Mesothelial cell of epicardium (in vitro differentiated cells): ENCODE data around the gene CRIP1. TPM values are rescaled to one million over a fixed set of nuclear protein-coding genes. Genes with fewer than 3 reads are reported as not detected.

Source experiments
- DNase-seq, 2 experiments: peaks; one replicate each; pipeline ENCODE4 v3.0.0; 2021; ENCODE audit warnings: low spot score in 2 of 2; ENCODE audit not compliant: unreplicated experiment in 2 of 2
- H3K27ac Mint-ChIP-seq: 2 replicates; pipeline ENCODE4 v1.8.0; 2021; ENCODE audit warnings: mixed read lengths
- H3K27me3 Mint-ChIP-seq: 2 replicates; pipeline ENCODE4 v1.8.0; 2021; ENCODE audit warnings: low read depth, mixed read lengths
- H3K36me3 Mint-ChIP-seq: 2 replicates; pipeline ENCODE4 v1.8.0; 2021; ENCODE audit warnings: mixed read lengths
- H3K4me1 Mint-ChIP-seq: 2 replicates; pipeline ENCODE4 v1.8.0; 2021; ENCODE audit warnings: mixed read lengths
- H3K4me3 Mint-ChIP-seq: 2 replicates; pipeline ENCODE4 v1.8.0; 2021; ENCODE audit warnings: mild to moderate bottlenecking, moderate library complexity, mixed read lengths
- H3K9me3 Mint-ChIP-seq: 2 replicates; pipeline ENCODE4 v1.8.0; 2021; ENCODE audit warnings: mixed read lengths
- total RNA-seq: library from RNA; stranded (reverse); gene quantifications from 3 replicates; pipeline ENCODE4 v1.2.1, GENCODE V29; 2021
- TF ChIP-seq, protein P1 (sequence below): fragments of 200-600 bp; sonication (generic); IDR thresholded peaks from one replicate; pipeline ENCODE4 v1.5.0; 2021; ENCODE audit warnings: antibody characterized with exemption; ENCODE audit not compliant: unreplicated experiment

Gene CRIP1
- total RNA-seq, 1 donor from 2014 or later = 17.1 TPM

DNA sequence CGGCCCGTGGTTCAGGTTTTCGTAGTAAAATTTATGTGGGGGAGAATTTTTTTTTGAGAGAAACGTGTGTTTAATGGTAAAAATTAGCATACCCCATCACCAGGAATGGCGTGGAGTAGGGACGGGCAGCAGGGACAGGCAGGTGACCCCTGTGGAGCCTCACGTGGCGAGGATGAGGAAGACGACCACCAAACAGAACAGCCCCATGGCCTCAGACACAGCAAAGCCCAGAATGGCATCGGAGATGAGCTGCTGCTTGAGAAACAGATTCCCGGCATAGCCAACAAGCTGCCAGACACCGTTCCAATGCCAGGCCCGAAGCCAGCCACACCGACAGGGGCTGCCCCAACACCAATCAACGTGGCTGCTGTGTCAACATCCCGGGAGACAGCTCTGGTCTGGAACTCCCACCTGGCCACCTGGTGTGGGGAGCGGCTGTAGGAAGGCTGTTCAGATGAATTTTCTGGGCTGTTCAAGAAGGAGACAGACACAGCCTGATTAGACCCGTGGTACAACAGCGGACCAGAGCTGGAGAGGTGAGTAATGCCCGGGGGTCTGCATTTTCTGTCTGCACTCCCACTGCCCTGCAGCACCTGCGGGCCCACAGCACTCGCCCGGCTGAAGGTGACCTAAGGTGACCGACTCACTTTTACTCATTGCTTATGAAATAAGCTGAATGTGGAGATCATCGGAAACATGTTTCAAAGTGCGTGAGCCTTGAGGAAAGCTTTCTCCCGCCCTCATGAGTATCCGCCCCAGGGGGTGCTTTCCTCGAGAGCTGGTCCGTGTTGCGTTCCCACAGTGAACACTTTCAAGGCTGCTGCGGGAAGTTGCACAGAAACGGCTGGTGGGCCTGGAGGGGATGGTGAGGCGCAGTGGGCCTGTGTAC lies 50.2 kb downstream of the CRIP1 start:
- Mint-ChIP-seq H3K4me1 (no peaks in the 10 kb centered on the region), H3K27ac (no peak overlapping the region), H3K36me3 (no peaks in the 10 kb centered on the region), H3K9me3 (peaks cover 6% of the 10 kb centered on the region), H3K4me3 (no peak overlapping the region), H3K27me3 (peaks cover 28% of the 10 kb centered on the region)
- no peak for DNase-seq
- TF ChIP-seq, protein P1, sequence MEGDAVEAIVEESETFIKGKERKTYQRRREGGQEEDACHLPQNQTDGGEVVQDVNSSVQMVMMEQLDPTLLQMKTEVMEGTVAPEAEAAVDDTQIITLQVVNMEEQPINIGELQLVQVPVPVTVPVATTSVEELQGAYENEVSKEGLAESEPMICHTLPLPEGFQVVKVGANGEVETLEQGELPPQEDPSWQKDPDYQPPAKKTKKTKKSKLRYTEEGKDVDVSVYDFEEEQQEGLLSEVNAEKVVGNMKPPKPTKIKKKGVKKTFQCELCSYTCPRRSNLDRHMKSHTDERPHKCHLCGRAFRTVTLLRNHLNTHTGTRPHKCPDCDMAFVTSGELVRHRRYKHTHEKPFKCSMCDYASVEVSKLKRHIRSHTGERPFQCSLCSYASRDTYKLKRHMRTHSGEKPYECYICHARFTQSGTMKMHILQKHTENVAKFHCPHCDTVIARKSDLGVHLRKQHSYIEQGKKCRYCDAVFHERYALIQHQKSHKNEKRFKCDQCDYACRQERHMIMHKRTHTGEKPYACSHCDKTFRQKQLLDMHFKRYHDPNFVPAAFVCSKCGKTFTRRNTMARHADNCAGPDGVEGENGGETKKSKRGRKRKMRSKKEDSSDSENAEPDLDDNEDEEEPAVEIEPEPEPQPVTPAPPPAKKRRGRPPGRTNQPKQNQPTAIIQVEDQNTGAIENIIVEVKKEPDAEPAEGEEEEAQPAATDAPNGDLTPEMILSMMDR = no peak

DNA sequence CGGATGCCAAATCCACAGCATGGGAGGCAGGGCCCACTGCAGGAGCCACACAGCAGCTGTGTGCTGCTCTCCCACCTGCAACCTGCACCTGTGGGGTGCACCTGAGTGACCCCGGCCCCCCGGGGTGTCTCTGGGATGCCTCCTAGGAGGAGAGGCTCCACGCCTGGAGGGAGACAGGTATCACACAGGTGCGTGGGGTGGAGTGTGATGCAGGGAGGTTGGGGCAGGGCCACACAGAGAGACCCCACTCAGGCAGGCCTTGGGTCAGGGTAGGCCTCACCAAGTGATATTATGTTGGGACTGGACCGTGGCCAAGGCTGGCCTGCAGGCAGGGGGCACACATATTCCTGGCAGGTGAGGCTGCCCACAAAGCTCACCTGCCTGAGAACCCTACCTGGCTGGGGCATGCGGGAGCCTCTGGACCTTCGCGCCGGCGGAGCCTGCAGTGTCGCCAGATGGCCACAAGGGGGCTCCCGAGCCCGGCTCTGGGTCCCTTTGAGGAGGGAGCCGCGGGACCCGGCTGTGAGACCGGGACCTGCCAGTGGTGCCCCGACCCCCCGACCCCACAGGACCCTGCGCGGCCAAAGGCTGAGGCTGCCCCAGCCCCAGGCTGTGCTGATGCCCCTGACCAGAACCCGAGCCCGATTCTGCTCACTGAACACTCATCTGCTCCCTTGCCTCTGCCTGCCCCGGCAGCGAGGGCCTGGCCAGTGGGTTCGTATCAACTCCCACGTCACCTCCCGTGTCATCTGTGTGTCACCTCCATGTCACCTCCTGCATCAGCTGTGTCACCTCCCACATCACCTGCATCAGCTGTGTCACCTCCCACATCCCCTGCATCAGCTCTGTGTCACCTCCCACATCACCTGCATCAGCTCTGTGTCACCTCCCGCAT lies 51.1 kb downstream of the CRIP1 start:
- TF ChIP-seq, protein P1 = peak; percentile 96
- H3K36me3 Mint-ChIP-seq = no peaks in the 10 kb centered on the region
- DNase-seq = peak in 1 of 2 experiments; percentile 58
- H3K4me1 Mint-ChIP-seq = no peaks in the 10 kb centered on the region
- no peak overlapping the region for H3K4me3 Mint-ChIP-seq
- H3K9me3 Mint-ChIP-seq = peaks cover 11% of the 10 kb centered on the region
- no peak overlapping the region for H3K27ac Mint-ChIP-seq
- H3K27me3 Mint-ChIP-seq = peaks cover 22% of the 10 kb centered on the region

Other genes with a start within 250 kb of the CRIP1 start
- gene BTBD6, start 238.4 kb upstream of the CRIP1 start, total RNA-seq = 38.4 to 41.2 TPM (median 39.8 TPM) in 3 replicates
- 72.8 to 78.6 TPM (median 75.0 TPM) in 3 replicates for gene BRF1, start 185.9 kb upstream of the CRIP1 start, total RNA-seq
- 135 to 147 TPM (median 138 TPM) in 3 replicates for gene PACS2, start 172.1 kb upstream of the CRIP1 start, total RNA-seq
- 3.5 to 4.8 TPM (median 4.5 TPM) in 3 replicates for gene TEX22, start 88.3 kb upstream of the CRIP1 start, total RNA-seq
- 256 to 261 TPM (median 259 TPM) in 3 replicates for gene MTA1, start 67.1 kb upstream of the CRIP1 start, total RNA-seq
- 19.2 to 20.9 TPM (median 19.4 TPM) in 3 replicates for gene CRIP2, start 12.1 kb upstream of the CRIP1 start, total RNA-seq
- gene TEDC1, start 4.4 kb downstream of the CRIP1 start, total RNA-seq = 13.4 to 14.9 TPM (median 13.6 TPM) in 3 replicates
- 4.3 to 6.0 TPM (median 5.6 TPM) in 3 replicates for gene TMEM121, start 39.7 kb downstream of the CRIP1 start, total RNA-seq